Upper lobe of right lung (tissue), 1 donor: ENCODE measurements around the gene SNX1. TPM values are rescaled to one million over a fixed set of nuclear protein-coding genes. Genes with fewer than 3 reads are reported as not detected.
"Not testable (repeated sequence)": the region's sequence is repeated elsewhere in the genome, so short reads cannot be mapped to it uniquely, and the experiment has no call there.

Source experiments
- ATAC-seq: fragments of 200-7000 bp; cut with Tn5 transposase; one replicate; pipeline ENCODE4 v1.9.1; 2020; ENCODE audit warnings: mild to moderate bottlenecking, moderate library complexity
- DNase-seq: peaks from one replicate; pipeline ENCODE4 v3.0.0-alpha.2; 2020
- H3K27ac ChIP-seq: fragments of 200-600 bp; one replicate; pipeline ENCODE4 v1.8.0; 2022
- H3K27me3 ChIP-seq: fragments of 200-600 bp; one replicate; pipeline ENCODE4 v1.8.0; 2022; ENCODE audit warnings: mild to moderate bottlenecking
- H3K36me3 ChIP-seq: fragments of 200-600 bp; one replicate; pipeline ENCODE4 v1.8.0; 2022
- H3K4me1 ChIP-seq: fragments of 200-600 bp; one replicate; pipeline ENCODE4 v1.8.0; 2022
- H3K4me3 ChIP-seq: fragments of 200-600 bp; one replicate; pipeline ENCODE4 v1.8.0; 2022; ENCODE audit warnings: mild to moderate bottlenecking
- H3K9me3 ChIP-seq: fragments of 200-600 bp; one replicate; pipeline ENCODE4 v1.8.0; 2022
- CTCF ChIP-seq: fragments of 200-600 bp; IDR thresholded peaks from one replicate; pipeline ENCODE4 v1.8.0; 2022; ENCODE audit warnings: antibody characterized with exemption
- intact Hi-C: fragments of 100-400 bp; cut with DNase I; formaldehyde crosslinking; loops from one replicate; pipeline ENCODE4 v1.11.0; 2022
- total RNA-seq: library from RNA; stranded (reverse); fragmentation: NEBNext Ultra II Directional; extraction: Animal tissue kit (Norgen Biotek cat#: 25700); gene quantifications from one replicate; pipeline ENCODE4 v1.2.1, GENCODE V29; 2021
- donor health status: DM: no; HTN: yes; CAD: no; lungs with severe emphysema.

SNX1 gene
- total RNA-seq, 1 donor from 2014 or later: 162 TPM

- no peak for ATAC-seq
Observed at GRCh38 chr15:64051093-64051402, 44.7 kb upstream of the SNX1 start.

GRCh38 chr15:64051407-64052259 lies 44.1 kb upstream of the SNX1 start:
- ATAC-seq: no peak
- Histone ChIP-seq H3K27ac (no peak overlapping the region), H3K36me3 (no peaks in the 10 kb centered on the region), H3K9me3 (no peaks in the 10 kb centered on the region), H3K4me3 (no peak overlapping the region), H3K27me3 (no peaks in the 10 kb centered on the region), H3K4me1 (peaks cover 4% of the 10 kb centered on the region)
- no peak for TF ChIP-seq CTCF
- no peak for DNase-seq
- intact Hi-C loops: no loop called here

More at GRCh38 chr15:64051093-64051402, 44.7 kb upstream of the SNX1 start:
- intact Hi-C loops: no loop called here
- Histone ChIP-seq H3K4me1 (peaks cover 5% of the 10 kb centered on the region), H3K9me3 (no peaks in the 10 kb centered on the region), H3K27ac (no peak overlapping the region), H3K4me3 (no peak overlapping the region), H3K36me3 (no peaks in the 10 kb centered on the region), H3K27me3 (no peaks in the 10 kb centered on the region)
- no peak for DNase-seq
- TF ChIP-seq CTCF: no peak

GRCh38 chr15:64052925-64053491 lies 42.8 kb upstream of the SNX1 start:
- TF ChIP-seq CTCF: no peak
- Histone ChIP-seq H3K4me3 (no peak overlapping the region), H3K9me3 (no peaks in the 10 kb centered on the region), H3K36me3 (no peaks in the 10 kb centered on the region), H3K27me3 (no peaks in the 10 kb centered on the region), H3K27ac (no peak overlapping the region), H3K4me1 (no peaks in the 10 kb centered on the region)
- ATAC-seq (no peak), DNase-seq (no peak)
- intact Hi-C loops: no loop called here

GRCh38 chr15:64053674-64054073 lies 42.1 kb upstream of the SNX1 start:
- H3K36me3 ChIP-seq, DNase-seq, H3K9me3 ChIP-seq, H3K27me3 ChIP-seq, H3K27ac ChIP-seq, H3K4me3 ChIP-seq, ATAC-seq, intact Hi-C loops, H3K4me1 ChIP-seq: not testable (repeated sequence)

- Histone ChIP-seq H3K9me3 (no peaks in the 10 kb centered on the region), H3K27me3 (no peaks in the 10 kb centered on the region), H3K4me1 (no peaks in the 10 kb centered on the region), H3K4me3 (no peak overlapping the region), H3K27ac (no peak overlapping the region), H3K36me3 (no peaks in the 10 kb centered on the region)
- DNase-seq: no peak
- no peak for TF ChIP-seq CTCF
- ATAC-seq: no peak
- intact Hi-C loops: no loop called here
Observed at GRCh38 chr15:64058279-64058678, 37.5 kb upstream of the SNX1 start.

- H3K9me3 ChIP-seq, ATAC-seq, H3K27ac ChIP-seq, H3K27me3 ChIP-seq, DNase-seq, H3K4me1 ChIP-seq, H3K36me3 ChIP-seq, intact Hi-C loops, H3K4me3 ChIP-seq: not testable (repeated sequence)
Observed at GRCh38 chr15:64059104-64059503, 36.7 kb upstream of the SNX1 start.
